B cell (primary cell): Measurements from ENCODE around the gene CHN1.

Experiments
- CTCF ChIP-seq: fragments of 200-600 bp; IDR thresholded peaks from one replicate; pipeline ENCODE4 v1.8.0; 2022; ENCODE audit warnings: antibody characterized with exemption, mild to moderate bottlenecking
- EZH2 ChIP-seq: IDR thresholded peaks from 2 replicates; pipeline ENCODE4 v1.6.1; 2012; ENCODE audit warnings: borderline replicate concordance, low read depth, mild to moderate bottlenecking, moderate library complexity, low read length; ENCODE audit not compliant: insufficient read depth, poor library complexity, severe bottlenecking

- TF ChIP-seq CTCF (no peak), EZH2 (no peak)
These were observed 219.0 kb downstream of the CHN1 start for GRCh38 chr2:174786066-174786725.
